Upper lobe of left lung (tissue), 6 donors: ENCODE measurements around the gene MED25. TPM values are rescaled to one million over a fixed set of nuclear protein-coding genes. Genes with fewer than 3 reads are reported as not detected.

Source experiments
- ATAC-seq, 2 donors: fragments of 200-7000 bp; cut with Tn5 transposase; one replicate each; pipeline ENCODE4 v1.9.1; 2022; ENCODE audit warnings: mild to moderate bottlenecking in 2 of 2, moderate library complexity in 2 of 2; ENCODE audit not compliant: low FRiP score in 2 of 2
- DNase-seq, 2 donors: peaks; one replicate each; pipeline ENCODE4 v3.0.0-alpha.2; 2019 to 2020
- H3K27ac ChIP-seq, 4 donors: fragments of 200-600 bp; sonication (generic); one replicate each; pipeline ENCODE4 v1.5.1; 2016 to 2019
- H3K27me3 ChIP-seq, 4 donors: fragments of 200-600 bp; sonication (generic); one replicate each; pipeline ENCODE4 v1.5.1; 2017 to 2019
- H3K36me3 ChIP-seq, 4 donors: fragments of 200-600 bp; sonication (generic); one replicate each; pipeline ENCODE4 v1.5.1; 2016 to 2019
- H3K4me1 ChIP-seq, 4 donors: fragments of 200-600 bp; sonication (generic); one replicate each; pipeline ENCODE4 v1.5.1; 2018 to 2019
- H3K4me3 ChIP-seq, 4 donors: fragments of 200-600 bp; sonication (generic); one replicate each; pipeline ENCODE4 v1.5.1; 2017 to 2019; ENCODE audit warnings: mild to moderate bottlenecking in 2 of 4, moderate library complexity in 1 of 4
- H3K9me3 ChIP-seq, 4 donors: fragments of 200-600 bp; sonication (generic); one replicate each; pipeline ENCODE4 v1.5.1; 2018 to 2019
- CTCF ChIP-seq, 6 experiments: fragments of 450-650 bp in 4 of 6; fragments of 200-600 bp in 2 of 6; sonication (generic) in 2 of 6; IDR thresholded peaks; one replicate each; pipeline ENCODE4 v1.5.1; 2016 to 2019; ENCODE audit warnings: antibody characterized with exemption in 6 of 6
- EP300 ChIP-seq, 4 donors: sonication (generic); formaldehyde crosslinking; IDR thresholded peaks; one replicate each; pipeline ENCODE4 v1.5.1; 2017; ENCODE audit warnings: antibody characterized with exemption in 4 of 4, control low read depth in 2 of 4
- POLR2A ChIP-seq, 4 donors: fragments of 450-650 bp; IDR thresholded peaks; one replicate each; pipeline ENCODE4 v1.5.1; 2016 to 2017; ENCODE audit warnings: antibody characterized with exemption in 4 of 4, mild to moderate bottlenecking in 2 of 4
- POLR2AphosphoS5 ChIP-seq, 2 donors: sonication (generic); formaldehyde crosslinking; IDR thresholded peaks; one replicate each; pipeline ENCODE4 v1.5.1; 2017; ENCODE audit warnings: antibody characterized with exemption in 2 of 2
- WGBS, 2 donors: methylation state at CpG; one replicate each; pipeline ENCODE4 v1.1.5; 2017 to 2018; 5-methylcytosine and 5-hydroxymethylcytosine counted together
- total RNA-seq, 6 donors: library from RNA; depleted of rRNA in 4 of 6; stranded (reverse); fragments of >200 nt in 4 of 6; gene quantifications; one replicate each; pipeline versions ENCODE4 v1.1.0 to v1.2.1, GENCODE V29; 2016 to 2021
- donor health status: DM: no; HTN: no; CAD: no; lungs with moderate emphysema.
- donor health status: DM: no; HTN: yes; CAD: no; lungs with severe emphysema.

Gene MED25
- total RNA-seq, 6 donors from 2014 or later: 41.7 to 110 (median 61.2) TPM

GRCh38 chr19:49836176-49837008, 18.3 kb downstream of the MED25 start:
- Histone ChIP-seq H3K27me3 (no peaks in the 10 kb centered on the region), H3K4me3 (no peak overlapping the region), H3K4me1 (peaks cover 0 to 4% (median 0%) of the 10 kb centered on the region in 4 donors), H3K36me3 (peaks cover 19 to 98% (median 84%) of the 10 kb centered on the region in 4 donors), H3K9me3 (no peaks in the 10 kb centered on the region), H3K27ac (no peak overlapping the region)
- no peak for DNase-seq
- 96 to 98% methylated on average over 17 to 20 of the region's 20 CpGs for WGBS, 2 donors
- TF ChIP-seq CTCF (IDR thresholded peaks at IDR 0.05) (no peak), POLR2AphosphoS5 (IDR thresholded peaks at IDR 0.05) (no peak), POLR2A (IDR thresholded peaks at IDR 0.05) (no peak), EP300 (IDR thresholded peaks at IDR 0.05) (no peak)
- ATAC-seq: no peak

- no peak overlapping the region for H3K4me3 ChIP-seq
- H3K36me3 ChIP-seq: peaks cover 15 to 93% (median 78%) of the 10 kb centered on the region in 4 donors
- H3K27ac ChIP-seq: no peak overlapping the region
- ATAC-seq: no peak
- no peak for DNase-seq
- H3K9me3 ChIP-seq: no peaks in the 10 kb centered on the region
- peaks cover 0 to 2% (median 0%) of the 10 kb centered on the region in 4 donors for H3K4me1 ChIP-seq
- WGBS, 2 donors: 88 to 97% methylated on average over 2 to 5 of the region's 5 CpGs
- TF ChIP-seq CTCF (IDR thresholded peaks at IDR 0.05): no peak
- TF ChIP-seq POLR2AphosphoS5 (IDR thresholded peaks at IDR 0.05): no peak
- TF ChIP-seq POLR2A (IDR thresholded peaks at IDR 0.05): no peak
- TF ChIP-seq EP300 (IDR thresholded peaks at IDR 0.05): no peak
- no peaks in the 10 kb centered on the region for H3K27me3 ChIP-seq
Measured at GRCh38 chr19:49837009-49837310, 18.9 kb downstream of the MED25 start.

GRCh38 chr19:49837425-49837824, 19.3 kb downstream of the MED25 start:
- no peak for TF ChIP-seq CTCF (IDR thresholded peaks at IDR 0.05)
- TF ChIP-seq EP300 (IDR thresholded peaks at IDR 0.05): no peak
- no peak for TF ChIP-seq POLR2AphosphoS5 (IDR thresholded peaks at IDR 0.05)
- TF ChIP-seq POLR2A (IDR thresholded peaks at IDR 0.05): no peak
- H3K4me3 ChIP-seq: no peak overlapping the region
- WGBS, 2 donors: 94 to 99% methylated on average over 7 to 9 of the region's 9 CpGs
- ATAC-seq (no peak), DNase-seq (no peak)
- H3K4me1 ChIP-seq: no peaks in the 10 kb centered on the region
- no peaks in the 10 kb centered on the region for H3K27me3 ChIP-seq
- no peak overlapping the region for H3K27ac ChIP-seq
- H3K36me3 ChIP-seq: peaks cover 10 to 88% (median 74%) of the 10 kb centered on the region in 4 donors
- H3K9me3 ChIP-seq: no peaks in the 10 kb centered on the region

- no peak for TF ChIP-seq CTCF (IDR thresholded peaks at IDR 0.05)
- TF ChIP-seq POLR2A (IDR thresholded peaks at IDR 0.05): no peak
- TF ChIP-seq POLR2AphosphoS5 (IDR thresholded peaks at IDR 0.05): no peak
- no peak for TF ChIP-seq EP300 (IDR thresholded peaks at IDR 0.05)
Measured at GRCh38 chr19:49838885-49839588, 20.9 kb downstream of the MED25 start.

More at GRCh38 chr19:49838885-49839588, 20.9 kb downstream of the MED25 start:
- DNase-seq (no peak), ATAC-seq (no peak)
- Histone ChIP-seq H3K4me3 (no peak overlapping the region), H3K27ac (no peak overlapping the region), H3K36me3 (peaks cover 8 to 72% (median 59%) of the 10 kb centered on the region in 4 donors), H3K9me3 (no peaks in the 10 kb centered on the region), H3K27me3 (no peaks in the 10 kb centered on the region), H3K4me1 (no peaks in the 10 kb centered on the region)
- WGBS, 2 donors: 88 to 89% methylated on average over 18 of the region's 18 CpGs
